ENCODE measurements around the gene LONP2.
A peak's percentile ranks its signal among the peaks of the same experiment; 100 is the strongest.
"Not testable (repeated sequence)": the region's sequence is repeated elsewhere in the genome, so short reads cannot be mapped to it uniquely, and the experiment has no call there.

Gene LONP2

DNA sequence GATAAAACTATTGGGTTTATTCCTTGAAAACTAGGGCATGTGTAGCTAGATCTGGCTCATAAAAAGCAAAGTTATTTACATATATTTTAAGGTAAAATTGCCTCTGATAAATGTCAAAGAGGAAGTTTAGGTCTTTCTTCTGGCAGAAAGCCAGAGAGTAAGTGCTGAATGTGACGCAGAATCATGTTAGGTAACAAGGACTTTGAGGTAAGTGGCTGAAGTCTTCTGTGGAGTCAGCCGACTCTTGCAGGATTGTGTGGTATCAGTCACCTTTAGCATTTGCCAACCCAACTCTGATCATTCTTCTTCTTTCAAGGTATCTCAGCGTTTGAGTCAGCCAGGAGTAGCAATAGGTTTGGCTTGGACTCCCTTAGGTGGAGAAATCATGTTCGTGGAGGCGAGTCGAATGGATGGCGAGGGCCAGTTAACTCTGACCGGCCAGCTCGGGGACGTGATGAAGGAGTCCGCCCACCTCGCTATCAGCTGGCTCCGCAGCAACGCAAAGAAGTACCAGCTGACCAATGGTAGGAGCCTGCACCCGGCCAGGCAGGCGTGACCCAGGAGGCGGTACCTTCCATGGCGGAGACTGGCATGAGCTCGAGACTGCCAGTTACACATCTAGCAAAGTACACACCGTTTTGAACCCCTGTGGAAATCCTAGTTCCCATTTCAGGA lies 103.2 kb downstream of the LONP2 start:
- no peak for DNase-seq

DNA sequence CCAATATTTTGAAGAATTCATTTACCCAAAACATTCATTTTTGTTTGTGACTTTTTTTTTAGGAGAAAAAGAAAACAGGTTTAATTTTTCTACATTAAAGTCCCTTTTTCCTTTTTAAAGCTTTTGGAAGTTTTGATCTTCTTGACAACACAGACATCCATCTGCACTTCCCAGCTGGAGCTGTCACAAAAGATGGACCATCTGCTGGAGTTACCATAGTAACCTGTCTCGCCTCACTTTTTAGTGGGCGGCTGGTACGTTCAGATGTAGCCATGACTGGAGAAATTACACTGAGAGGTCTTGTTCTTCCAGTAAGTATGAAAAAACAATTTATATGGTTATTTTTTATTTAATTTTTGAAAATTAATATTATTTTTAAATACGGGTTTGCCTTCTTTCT lies 103.9 kb downstream of the LONP2 start:
- DNase-seq, result no peak

DNA sequence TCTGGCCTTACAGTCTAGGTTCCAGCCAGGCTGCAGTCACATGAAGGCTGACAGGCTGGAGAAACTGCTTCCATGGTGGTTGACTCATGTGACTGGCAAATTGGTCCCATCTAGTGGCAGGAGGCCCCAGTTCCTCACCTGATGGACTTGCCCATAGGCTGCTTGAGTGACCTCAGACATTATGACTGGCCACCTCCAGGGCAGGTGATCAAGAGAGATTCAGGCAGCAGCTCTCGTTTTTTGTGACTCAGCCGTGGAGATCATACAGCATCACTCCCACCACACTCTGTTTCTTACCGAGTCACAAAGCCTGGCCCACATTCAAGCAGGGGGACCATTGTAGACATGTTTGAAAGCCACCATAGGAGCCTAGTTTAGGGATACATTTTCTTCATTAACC lies 106.6 kb downstream of the LONP2 start:
- DNase-seq, result no peak

DNA sequence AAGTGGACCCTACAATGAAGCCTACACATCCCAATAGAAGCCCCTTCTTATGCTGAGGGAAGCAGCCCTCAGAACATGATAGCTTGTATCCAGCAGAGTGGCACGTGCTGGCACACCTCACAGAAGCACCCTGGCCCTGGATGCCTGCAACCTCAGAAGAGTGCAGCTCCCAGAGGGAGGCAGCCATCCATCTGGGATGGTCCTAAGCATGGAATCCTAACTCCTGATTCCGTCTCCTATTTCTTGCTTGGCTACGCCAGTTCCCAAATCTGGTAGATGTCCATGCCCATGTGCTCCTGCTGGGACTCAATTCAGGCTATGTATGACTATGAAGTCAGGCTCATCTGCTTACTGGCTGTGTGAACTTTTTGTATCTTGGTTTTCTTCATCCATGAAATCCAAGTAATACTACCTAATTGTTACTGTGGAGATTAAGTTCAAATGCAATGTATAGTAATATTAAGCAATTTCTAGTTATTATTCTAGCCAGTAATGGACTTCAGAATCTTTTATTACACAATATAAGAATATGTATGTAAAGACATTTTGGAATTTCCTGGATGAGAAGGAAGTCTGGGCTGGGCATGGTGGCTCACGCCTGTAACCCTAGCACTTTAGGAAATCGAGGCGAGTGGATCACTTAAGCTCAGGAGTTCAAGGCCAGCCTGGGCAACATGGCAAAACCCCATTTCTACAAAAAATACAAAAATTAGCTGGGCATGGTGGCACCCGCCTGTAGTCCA lies 108.7 kb downstream of the LONP2 start:
- no peak for DNase-seq

DNA sequence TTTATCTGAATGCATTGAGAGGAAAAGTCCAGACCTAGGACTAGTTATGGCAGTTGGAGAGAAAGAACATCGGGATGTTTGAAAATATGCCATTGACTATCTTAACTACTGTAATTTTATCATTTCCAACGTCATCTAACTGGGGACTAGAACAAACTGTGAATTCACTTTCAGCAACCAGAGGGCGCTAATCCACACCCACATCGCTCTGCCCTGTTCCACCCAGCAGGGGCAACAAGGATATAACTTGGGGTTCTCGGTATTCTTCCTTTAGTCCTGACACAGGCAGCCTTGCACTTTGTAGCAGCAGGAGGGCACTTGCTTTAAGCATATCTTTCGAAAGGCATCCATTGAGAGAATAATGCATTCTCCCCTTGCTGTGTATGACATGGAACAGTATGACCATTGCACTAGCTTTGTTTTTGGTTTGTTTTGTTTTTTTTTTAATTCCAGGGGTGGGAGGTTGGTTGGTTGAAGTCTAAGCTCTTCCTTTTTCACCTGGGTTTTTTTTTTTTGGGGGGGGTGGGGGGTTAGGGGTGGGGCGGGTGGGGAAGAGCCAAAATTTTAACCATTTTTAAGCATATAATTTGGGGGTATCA lies 109.6 kb downstream of the LONP2 start:
- peak; percentile 76 for DNase-seq

DNA sequence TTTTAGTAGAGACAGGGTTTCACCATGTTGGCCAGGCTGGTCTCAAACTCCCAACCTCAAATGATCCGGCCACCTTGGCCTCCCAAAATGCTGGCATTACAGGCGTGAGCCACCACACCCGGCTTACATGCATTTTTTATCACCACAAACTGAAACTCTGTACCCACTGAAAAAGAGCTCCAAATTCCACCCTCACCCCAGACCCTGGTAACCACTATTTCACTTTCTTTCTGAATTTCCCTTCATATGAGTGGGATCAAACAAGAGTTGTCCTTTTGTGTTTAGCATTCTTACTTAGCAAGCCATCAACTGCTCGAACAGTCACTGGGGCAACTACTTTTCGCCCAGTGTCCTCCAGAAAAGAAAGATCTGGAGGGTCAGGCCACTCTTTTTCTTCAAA lies 110.3 kb downstream of the LONP2 start:
- not testable (repeated sequence) for DNase-seq

DNA sequence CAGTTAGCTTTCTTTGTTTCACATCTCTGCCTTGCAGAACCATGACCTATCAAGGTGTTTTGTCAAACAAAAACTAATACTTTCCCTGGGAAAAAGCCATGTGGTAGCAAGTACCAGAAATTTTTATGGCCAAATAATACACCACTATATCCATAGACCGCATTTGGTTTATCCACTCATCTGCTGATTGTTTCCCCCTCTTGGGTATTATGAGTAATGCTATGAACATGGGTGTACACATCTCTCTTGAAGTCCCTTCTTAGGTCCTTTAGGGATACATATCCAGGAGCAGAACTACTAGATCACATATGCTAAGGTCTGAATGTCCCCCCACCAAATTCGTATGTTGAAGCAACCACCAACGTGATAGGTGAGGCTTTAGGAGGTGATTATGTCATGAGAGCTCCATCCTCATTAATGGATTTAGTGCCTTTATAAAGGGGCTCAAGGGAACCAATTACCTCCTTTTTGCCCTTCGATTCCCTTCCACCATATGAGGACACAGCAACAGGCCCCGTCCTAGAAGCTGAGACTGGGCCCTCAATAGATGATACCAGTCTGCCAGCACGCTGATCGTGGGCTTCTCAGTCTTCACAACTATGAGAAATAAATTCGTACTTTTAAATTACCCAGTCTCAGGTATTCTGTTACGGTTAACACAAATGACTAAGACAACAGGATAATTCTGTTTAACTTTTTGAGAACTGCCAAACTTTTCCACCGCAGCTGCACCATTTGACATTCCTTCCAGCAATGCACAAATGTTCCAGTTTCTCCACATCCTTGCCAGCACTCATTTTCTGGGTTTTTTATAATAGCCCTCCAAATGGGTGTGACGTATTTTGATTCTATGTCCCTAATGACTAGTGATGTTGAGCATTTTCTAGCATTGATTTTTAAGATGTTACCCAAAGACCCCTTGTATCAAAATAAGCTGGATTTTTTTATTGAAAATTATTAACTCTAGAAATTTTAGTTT lies 111.1 kb downstream of the LONP2 start:
- DNase-seq, result no peak

DNA sequence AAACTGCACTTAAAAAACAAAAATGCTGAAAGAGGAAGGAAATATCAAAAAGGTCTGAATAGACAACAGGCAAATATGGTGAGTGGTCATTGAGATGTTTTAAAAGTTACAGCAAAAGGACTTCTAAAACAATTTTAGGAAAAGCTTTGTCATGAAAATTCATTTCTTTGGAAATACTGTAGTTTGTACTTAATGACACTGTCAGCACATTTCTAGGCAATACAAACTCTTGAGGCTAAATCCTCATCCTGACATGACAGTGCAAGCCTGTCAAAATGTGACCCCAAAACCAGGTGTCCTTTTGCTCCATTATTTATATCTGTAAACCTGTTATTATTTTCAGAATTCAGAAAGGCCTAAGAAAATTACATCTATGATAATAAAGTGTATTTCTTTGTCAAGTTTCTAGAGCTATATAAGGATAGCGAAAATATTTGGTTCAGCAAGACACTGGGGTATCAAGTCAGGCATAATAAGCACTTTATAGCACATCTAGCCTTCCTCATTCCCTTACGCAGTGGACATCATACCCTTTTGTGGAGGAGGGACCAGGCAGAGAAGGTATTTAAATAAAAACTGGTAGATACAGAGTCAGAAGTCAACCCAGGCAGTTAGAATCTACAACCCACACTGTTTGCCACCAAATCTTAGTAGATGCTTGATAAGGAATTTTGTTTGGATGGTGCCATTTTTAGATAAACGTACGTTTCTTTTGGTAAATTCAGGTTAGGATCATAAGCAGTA lies 112.7 kb downstream of the LONP2 start:
- no peak for DNase-seq

DNA sequence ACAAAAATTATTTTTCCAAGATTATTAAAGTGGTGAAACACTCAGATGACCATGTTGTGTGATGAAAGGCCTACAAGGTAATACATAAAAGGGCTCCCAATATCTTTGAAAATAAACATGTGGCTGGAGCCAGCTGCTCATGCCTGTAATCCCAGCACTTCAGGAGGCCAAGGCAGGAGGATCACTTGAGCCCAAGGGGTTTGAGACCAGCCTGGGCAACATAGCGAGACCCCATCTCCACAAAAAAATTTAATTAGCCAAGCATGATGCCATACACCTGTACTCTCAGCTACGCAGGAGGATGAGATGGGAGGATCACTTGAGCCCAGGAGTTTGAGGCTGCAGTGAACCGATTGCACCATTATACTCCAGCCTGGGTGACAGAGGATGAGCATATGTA lies 114.3 kb downstream of the LONP2 start:
- no peak for DNase-seq

DNA sequence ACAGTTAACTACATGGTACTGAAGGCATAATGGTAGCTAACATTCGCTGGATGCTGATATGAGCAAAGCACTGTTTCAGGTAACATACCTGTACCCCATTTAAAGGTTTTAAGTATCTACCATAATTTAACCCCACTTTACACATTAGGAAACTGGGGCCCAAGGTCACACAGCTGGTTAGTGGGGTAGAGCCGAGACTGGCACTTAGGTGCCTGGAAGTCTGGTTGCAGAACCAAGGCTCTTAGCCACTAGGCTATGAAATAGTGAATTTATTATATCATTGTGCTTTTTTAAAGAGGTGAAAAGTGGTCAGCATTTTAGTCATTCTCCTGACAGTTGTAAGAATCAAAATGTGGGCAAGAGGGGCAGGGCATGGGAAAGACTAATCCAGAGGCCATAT lies 115.9 kb downstream of the LONP2 start:
- DNase-seq, result no peak

DNA sequence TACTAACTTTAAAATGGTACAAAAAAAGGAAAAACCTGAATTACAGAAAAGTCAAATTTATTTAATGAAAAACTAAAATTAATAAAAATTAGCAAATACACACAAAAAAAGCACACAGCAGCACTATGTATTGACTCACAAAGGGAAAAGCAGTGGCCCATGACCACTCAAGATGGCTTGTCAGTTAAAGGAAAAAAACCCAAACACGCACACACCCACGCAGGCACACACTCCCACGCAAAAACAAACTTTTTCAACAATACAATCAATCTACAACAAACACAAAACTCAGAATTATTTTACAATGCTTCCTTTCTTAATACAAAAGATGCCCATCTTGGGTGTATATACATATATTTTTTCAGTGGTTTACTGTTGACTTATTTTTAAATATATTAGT lies 116.9 kb downstream of the LONP2 start:
- no peak for DNase-seq

DNA sequence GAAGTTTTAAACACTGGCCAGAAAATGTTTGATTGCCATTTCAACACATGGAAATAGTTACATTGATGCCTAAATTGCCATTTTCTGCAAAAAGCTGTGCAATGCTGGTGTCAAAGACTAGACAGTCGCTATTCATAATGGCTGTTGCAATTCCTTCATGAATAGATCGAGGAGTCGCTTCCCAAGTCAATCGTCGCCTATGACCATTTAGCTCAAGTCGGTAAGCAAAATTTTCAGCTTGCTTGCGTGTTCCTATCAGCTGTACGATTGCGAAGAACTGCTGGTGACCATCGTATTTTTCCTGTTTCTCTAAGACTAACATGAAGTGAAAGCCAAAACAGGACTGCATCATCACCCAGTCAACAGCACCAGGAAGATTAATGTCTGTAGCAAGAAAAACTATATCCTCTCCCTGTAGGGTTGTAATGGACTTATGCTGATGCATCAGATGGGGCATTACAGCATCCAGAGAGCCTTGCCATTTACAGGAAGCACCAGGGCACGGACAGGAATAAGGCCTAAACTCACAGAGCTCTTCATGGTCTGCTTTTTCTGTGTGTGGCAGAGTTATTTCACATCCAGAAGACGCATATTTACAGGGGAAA lies 117.5 kb downstream of the LONP2 start:
- no peak for DNase-seq

DNA sequence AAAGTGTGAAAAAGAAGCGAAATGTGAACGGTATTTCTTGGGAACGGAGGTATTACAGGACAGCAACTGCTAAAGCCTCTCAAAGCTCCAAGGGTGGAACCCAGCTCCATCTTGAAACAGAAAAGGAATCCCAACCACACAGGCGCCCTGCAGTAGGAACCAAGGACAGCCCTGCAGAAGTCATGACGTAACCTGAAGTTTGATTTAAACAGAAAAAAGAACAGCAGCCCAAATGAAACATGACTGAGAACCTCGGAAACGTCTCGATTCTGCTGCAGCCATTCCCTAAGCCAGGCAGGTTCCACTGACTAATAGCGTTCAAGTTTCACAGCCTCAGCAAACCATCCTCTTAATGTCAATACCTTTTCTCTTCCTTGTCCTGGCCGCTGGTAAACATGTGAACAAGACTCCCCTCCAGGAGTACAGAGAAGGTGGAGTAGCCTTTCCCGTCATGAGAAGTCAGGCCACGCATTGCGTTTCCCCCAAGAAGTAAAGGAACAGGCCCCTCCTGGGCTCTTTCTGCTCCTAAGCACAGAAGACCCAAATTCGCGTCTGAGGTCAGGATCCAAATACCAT lies 121.0 kb downstream of the LONP2 start:
- DNase-seq, result no peak

DNA sequence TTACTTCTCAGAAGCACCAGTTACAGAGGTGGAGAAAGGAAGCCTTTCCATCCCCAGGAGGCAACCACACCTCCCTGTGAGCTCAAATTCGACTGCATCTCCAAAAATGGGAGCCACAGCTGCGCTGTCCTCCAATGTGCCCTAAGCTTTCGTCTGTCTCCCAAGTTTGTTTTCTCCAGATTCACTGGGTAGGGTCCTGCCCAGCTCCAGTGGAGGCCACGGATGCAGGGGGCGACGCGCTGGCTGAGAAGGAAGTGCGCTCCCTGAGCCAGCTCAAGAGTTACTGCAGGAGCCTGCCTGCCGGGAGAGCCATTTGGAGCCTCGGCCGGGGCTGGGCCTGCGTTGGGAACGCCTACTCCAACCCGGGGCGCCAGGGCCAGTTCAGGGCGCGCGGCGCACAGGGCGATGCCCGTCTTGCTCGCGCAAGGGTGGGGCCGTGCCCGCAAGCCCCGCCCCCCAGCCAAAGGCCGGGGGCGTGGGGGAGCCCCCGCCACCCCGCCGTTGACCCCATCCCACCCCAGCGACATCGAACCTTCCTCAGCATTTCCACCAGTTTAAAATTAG lies 121.6 kb downstream of the LONP2 start:
- DNase-seq, result peak; percentile 88

DNA sequence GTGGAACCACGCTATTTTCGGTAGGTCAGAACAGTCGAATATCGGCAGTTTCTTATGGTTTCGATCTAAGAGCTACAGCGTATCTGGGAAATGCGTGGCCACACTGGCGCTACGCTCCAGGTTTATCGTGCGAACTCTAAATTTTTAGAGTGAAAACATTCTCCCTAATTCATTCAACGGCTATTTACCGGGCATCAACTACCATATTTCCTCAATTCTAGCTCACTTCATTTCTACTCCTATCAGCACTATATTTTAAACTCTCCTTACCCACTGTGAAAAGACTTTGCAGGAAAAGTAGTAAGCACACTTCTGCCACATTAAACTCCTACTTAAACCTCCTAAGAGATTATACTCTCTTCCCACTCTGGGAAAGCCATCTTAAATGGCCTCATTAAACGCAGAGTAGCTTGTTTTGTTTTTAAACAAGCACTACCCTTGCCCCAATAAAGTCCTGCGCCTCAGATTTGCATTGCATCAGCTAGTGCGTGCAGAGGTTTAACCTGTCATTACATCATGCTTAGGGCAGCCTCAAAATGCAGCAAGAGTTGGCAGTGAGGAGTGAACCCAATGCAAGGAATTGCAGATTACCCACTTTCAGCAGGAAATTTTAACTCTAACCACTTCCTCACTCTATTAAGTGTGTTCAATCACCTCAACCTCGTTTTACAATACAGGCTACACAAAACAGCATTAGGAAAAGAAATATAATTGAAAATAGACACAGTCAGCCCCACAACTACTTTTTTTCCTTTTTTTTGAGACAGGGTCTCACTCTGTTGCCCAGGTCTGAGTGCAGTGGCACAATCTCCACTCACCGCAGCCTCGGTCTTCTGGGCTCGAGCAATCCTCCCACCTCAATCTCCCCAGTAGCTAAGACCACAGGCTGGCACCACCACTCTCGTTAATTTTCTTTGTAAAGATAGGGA lies 122.3 kb downstream of the LONP2 start:
- DNase-seq, result peak; percentile 89

DNA sequence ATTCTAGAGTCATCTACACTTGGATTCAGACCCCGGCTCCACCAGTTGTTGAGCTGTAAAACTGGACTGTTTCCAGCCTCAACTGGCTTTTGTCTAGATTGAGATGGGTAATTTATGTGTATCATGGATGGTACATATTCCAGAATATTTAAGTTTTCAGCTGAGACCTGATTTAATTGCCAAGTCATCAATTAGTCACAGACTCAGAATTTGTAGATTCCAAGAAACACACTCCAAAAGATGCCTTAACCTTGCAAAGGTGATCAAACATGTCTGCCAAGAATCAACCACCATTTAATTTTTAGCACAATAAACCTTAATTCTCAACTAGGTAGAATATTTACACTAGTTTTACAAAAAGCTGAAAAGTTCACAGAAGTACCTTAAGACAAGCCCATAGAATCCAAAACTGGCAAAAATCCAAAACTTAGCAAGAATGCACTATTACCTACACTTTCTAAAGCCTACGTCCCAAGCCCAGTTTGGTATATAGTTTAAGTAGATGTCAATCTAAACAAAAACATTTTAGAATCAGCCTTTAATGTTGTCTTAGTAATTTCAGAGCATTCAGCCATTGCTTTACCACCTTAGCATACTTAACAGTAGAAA lies 123.4 kb downstream of the LONP2 start:
- peak; percentile 25 for DNase-seq

DNA sequence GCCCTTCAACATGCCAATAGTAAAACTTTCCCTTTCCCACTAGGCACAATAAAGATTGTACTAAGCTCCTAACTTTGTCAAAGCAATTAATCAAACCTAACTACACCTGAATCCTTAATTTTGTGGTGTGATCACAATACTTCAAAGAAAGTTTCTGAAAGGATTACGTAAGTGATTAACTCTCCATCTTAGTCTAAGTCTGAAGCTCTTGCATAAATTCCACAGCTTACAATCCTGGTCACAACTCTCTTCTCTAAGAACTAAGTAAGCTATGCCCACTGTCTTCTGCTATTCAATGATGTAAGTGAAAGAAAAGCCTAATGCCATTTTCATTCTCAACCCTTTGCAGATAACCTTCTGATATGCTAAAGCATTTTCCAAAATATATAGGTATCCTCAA lies 125.7 kb downstream of the LONP2 start:
- no peak for DNase-seq

DNA sequence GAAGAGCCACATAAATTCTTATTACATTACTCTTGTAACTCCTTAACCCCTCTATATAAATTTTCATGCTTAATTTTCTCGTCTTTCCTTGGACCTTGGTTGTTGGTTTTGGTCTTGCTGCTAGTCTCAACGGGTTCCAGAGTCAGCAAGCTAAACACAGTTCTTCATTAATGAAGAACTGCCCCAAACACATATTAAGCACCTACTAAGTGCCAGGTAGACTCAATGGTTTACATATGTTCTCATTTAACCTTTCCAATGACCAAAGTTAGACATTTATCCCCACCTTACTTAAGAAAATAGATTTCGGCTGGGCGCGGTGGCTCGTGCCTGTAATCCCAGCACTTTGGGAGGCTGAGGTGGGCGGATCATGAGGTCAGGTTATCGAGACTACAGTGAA lies 126.1 kb downstream of the LONP2 start:
- no peak for DNase-seq

DNA sequence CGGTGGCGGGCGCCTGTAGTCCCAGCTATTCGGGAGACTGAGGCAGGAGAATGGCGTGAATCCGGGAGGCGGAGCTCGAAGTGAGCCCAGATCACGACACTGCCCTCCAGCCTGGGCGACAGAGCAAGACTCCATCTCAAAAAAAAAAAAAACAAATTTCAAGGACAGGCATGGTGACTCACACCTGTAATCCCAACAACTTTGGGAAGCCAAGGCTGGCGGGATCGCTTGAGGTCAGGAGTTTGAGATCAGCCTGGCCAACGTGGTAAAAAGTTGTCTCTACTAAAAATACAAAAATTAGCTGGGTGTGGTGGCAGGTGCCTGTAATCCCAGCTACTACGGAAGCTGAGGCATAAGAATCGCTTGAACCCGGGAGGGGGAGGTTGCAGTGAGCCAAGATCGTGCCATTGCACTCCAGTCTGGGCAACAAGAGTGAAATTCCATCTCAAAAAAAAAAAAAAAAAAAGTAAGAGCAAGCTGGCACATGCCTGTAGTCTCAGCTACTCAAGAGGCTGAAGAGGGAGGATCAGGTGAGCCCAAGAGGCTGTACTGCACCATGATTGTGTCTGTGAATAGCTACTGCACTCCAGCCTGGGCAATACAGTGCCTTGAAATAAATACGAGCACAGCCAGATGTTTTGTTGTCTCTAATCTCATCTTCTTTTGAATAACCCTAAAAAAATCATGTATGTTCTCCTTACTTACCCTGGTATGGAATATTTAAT lies 126.7 kb downstream of the LONP2 start:
- DNase-seq, result not testable (repeated sequence)

Measured in fibroblast of skin of right biceps (primary cell).